ENCODE measurements around the gene LRRK2.
"Not testable (repeated sequence)": the region's sequence is repeated elsewhere in the genome, so short reads cannot be mapped to it uniquely, and the experiment has no call there.

LRRK2 gene

DNA sequence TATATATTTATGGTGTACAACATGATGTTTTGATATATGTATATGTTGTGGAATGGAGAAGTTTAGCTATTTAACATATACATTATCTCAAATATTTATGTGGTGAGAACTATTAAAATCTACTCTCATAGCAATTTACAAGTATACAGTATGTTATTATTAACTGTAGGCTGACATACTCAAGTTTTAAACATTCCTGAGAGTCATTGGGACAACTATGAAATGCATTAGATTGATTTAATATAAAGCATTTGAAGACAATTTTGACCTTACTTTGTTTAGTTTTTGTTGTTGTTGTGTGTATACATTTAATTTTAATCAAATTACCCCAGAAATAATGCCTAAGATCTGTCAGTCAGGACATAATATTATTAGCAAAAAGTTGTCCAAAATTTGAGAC, 99.5 kb downstream of the LRRK2 start:
- no peak for FAIRE-seq

DNA sequence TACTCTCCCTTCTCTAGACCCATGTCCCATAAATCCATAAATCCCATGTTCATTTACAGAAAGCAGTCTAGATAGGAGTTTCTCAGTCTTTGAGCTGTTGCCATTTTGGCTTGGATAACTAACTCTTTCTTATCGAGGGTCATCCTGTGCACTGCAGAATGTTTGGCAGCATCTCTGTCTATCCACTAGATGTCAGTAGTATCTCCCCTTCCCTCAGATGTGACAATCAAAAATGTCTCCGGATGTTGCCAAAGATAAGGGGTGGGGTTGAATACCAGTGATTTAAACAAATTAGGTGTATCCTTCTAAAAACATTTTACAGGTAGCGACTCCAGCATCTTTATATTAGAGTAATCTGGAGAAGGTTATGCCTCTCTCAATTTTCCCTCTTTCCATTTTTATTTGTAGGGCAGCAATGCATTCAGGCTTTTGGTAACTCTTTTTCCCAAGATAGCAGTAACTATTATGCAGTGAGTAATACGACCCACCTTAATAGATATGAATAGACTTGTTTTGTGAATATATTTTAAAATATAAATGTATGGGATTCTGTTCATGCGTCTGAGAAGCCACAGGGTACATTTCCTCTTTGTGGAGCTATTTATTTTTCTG, 100.7 kb downstream of the LRRK2 start:
- FAIRE-seq, result no peak

DNA sequence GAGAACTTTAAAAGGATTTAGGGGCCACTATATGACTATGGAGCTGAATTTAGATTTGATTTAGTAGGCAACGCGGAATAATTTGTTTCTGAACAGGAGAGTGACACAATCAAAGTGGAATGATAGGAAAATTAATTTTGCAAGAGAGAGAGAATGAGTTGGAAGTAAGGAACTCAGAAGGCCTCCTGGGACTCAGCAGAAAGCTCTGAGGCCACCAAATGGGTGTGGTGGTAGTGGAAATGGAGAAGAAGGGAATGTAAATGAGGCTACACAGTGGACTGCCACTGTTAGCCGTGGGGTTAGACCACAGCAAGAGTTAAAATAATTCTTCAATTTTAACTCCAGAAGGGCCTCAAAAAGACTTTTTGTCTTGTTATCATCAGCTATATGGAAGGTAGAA, 102.7 kb downstream of the LRRK2 start:
- no peak for FAIRE-seq

DNA sequence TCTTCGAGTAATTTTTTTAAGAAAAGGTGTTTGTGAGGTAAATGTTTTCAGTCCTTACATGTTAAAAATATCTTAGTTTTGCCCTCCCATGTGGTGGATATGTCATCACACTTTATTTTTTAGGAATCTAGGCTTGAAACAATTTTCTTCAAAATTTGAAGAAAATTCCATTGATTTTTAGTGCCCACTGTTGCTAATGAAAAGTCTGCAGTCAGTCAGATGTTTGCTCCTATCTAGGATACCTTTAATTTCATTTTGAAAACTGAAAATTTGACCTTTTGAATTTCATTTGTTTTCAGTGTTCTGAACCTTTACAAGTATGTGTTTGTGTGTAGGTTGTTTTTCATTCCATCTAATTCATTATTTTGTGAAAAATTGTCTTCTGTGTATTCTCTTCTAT, 105.4 kb downstream of the LRRK2 start:
- no peak for FAIRE-seq

DNA sequence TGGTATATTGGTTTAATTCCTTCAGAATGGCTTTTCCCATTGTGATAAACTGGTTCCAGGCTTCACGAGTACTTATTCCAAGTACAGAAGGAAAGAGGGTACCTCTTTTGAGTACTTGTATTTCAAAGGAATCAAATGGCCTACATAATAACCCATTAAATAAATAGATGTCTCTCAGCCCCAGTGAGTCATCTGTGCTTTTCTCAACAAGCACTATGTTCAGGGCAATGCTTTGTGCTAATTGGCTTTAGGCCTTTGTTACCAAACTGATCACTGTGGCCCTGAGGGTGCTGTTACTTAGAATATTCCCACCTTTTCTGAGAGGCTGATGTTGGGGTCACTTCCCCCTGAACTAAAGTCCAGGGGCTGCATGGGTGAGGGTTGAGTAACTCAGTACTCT, 107.1 kb downstream of the LRRK2 start:
- no peak for FAIRE-seq

DNA sequence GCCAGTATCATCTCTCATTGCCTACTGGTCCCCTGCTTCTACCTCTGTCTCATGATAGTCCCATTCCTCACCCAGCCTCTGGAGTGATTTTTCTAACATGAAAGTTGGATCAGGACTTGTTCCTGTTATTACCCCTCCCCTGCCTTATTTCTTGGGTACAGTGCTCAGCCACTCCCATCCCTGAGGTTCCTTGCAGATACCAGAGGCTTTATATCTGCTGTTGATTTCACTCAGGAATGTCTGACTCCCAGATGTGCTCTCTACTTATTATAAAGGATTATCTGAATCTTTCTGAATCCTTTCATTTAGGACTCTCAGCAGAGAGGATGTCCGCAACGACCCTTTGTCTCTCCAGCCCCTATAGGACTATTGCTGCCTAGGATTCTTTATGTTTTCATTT, 111.2 kb downstream of the LRRK2 start:
- no peak for FAIRE-seq

DNA sequence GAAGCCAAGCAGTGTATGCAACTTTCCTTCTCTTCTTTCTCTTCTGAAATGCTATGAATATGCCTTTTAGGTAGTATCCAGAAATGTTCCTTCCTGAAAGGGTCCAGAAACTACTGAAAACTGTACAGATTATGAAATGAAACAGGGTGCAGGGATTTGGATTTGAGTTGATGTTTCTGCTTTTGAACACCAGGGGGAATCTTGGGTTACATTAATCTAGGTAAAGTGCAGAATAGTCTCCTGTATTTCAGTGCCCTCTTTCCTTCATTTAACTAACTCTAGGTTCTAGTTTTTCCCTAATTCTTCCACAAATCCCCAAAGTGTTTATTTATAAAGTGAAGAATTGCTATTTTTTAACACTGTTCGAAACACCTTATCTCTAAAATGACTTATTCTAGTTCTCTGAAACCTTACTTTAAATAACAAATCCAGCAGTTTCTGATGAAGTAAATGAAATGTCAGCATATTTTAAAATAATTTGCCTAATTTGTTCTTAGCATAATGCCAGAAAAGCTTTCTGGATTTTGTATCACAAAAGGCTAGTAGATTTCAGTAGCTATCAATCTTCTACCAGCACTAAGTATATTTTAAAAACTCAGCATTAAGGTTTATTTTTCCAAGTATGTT, 111.9 kb downstream of the LRRK2 start:
- peak; percentile 5 for FAIRE-seq

DNA sequence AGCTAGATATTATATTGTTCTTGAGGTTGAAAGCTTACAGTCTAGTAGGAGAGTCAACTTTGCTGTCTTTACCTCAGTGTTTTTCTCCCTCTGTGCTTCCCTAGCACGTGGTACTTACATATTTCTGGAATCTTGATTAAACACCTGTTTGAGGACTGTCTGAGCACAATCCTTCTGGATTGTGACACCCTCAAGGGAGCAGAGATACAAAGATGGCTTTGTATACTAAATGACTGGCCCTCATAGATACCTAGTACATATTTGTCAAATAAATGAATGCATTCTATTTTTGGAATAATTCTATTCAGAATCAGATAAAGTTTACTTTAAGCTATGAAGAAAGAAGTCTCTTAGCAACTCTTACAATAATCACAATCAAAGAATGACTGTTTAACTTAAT, 113.3 kb downstream of the LRRK2 start:
- FAIRE-seq, result no peak

DNA sequence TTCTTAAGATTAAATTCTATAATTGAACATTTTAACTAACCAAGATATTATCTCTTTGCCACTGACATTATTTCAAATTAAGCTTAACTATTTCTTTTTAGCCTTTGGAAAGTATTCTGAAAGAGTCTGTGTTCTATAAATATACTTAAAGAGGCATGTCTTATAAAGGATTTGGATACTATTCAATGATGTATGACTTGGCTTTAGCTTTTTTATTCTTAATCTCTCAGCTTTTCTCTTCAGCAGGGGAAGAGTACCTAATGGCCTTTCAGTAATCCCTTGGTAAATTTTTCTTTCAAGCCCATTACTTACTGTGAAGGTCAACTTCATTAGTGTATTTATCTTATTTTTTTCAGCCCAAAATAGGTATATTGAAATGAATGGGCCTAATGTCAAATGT, 113.8 kb downstream of the LRRK2 start:
- FAIRE-seq, result no peak

DNA sequence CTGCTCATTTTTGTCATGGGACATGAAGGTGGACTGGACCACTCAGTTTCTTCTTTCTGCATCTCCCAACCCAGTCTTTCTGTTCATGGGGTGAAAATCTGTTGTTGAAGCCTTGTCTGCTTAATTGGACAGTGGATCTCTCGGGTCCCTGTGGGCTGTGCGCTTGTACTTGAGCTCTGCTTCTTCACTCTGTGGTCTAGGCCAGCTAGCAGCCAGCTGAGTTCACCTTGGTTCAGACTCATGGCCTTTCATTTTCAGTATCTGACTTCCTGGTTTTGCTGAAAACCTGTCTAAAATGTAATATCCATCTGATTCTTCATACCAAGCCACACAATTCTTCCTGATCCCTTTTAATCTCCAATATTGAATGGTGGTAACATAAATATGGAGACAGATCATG, 117.2 kb downstream of the LRRK2 start:
- FAIRE-seq, result no peak

DNA sequence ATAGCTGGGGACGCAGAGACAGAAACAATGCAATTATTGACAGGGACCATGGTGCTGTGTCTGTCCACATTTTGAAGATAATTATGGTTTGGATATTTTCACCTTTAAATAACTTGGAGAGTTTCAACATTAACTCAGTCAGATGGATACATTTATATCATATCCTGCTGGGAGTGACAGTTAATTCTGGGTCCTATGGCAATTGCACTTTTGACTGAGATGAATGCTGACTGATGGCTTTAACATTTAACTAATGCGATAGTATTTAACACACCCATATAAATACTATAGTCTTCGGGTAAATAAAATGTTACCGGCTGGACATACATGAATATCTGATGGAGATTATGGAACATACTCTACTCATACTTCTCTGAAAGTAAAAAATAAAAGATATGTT, 118.3 kb downstream of the LRRK2 start:
- no peak for FAIRE-seq

DNA sequence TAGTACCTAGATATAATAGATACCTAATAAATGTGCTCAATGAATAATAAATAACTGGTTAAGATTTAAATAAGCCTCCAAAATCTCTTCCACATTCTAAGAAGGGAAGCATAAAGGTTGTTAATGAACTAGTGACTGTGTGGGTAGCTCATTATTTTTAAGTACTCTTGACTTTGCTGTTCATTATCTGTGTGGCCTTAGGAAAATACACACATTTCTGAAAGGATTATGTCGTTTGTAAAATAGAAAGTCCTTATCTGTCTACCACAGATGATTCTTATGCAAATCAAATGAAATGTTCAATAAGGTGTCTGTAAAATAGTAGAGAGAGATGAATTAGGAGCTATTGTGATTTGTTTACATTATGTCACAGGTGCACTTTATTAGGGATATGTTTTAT, 119.5 kb downstream of the LRRK2 start:
- no peak for FAIRE-seq

DNA sequence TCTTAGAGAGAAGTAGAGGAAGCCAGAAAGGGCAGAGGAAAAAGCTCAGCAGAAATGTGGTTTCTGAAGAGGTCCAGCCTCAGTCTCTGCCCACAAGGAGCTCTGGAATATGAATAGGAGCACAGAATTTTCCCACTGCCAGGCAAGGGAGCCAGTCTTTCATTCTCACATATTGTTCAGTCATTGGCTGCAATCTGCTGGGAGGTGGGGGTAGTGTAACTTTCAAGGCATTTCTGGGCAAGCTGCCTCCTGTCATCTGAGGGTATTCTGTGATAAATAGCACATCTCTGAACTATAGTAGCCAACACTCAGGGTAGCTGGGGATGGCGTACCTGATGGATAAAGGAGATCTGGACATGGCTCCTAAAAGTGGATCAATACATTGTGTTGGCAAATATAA, 127.2 kb downstream of the LRRK2 start:
- FAIRE-seq, result no peak

DNA sequence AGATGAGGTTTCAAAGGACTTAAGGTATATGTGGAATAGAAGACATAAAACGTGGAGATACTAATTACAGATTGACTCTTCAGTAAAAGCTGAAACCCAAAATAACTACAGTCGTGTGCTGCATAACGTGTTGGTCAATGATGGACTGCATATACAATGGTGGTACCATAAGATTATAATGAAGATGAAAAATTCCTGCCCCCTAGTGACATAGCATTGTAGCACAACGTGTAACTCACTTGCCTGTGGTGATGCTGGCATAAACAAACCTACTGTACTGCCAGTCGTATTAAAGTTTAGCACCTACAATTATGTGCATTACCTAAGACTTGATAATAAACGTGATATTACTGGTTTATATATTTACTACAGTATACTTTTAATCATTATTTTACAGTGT, 150.3 kb downstream of the LRRK2 start:
- FAIRE-seq, result no peak

DNA sequence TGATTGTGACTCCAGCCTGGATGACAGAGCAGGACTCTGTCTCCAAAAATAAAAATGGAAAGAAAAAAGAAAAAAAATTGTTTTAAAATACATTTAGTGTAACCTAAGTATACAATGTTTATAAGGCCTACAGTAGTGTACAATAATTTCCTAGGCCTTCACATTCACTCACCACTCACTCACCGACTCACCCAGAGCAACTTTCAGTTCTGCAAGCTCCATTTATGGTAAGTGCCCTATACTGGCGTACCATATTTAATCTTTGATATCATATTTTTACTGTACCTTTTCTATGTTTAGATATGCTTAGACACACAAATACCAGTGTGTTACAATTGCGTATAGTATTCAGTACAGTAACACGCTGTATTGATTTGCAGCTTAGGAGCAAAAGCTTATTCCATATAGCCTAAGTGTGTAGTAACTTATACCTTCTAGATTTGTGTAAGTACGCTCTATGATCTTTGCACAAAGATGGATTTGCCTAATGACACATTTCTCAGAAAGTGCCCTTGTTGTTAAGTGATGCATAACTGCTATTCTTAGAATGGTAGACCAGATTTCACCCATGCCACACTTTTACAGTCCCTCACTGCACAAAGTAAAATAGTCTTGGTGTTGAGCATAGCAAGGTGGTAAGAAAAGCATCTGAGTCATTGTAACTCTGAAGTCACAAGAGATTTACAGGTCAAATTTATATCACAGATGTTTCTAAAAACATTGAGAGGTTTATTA, 151.9 kb downstream of the LRRK2 start:
- no peak for FAIRE-seq

DNA sequence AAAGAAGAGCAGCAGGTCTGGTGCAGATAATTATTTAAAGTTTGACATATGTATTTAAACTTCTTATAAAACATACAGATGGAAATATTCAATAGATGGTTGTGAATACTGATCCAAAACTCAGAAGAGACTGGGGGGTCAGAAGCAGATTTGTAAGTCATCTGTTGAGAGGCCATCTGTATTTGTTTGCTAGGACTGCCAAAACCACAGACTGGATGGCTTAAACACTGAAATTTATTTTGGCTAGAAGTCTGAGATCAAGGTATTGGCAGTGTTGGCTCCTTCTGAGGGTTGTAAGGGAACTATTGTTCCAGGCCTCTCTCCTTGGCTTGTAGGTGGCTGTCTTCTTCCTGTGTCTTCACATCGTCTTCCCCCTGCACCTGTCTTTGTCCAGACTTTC, 153.9 kb downstream of the LRRK2 start:
- FAIRE-seq, result no peak

DNA sequence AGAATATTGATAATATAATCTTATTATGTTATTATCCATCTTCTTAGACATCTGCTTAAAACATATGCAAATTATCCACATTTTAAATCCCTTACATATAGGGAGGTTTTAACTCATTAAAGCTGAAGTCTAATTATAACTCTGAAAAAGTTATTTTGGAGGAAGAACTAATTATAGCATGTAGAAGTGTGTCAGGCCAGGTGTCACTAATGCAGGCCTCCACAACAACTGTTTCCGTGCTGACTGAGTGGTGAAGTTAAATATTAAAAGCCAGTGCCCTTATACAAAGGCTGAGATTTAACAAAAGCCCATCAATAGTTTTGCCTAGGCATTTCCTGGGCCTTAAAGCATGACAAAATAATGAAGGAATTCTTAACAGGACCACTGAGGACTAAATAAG, 157.4 kb downstream of the LRRK2 start:
- FAIRE-seq, result no peak

DNA sequence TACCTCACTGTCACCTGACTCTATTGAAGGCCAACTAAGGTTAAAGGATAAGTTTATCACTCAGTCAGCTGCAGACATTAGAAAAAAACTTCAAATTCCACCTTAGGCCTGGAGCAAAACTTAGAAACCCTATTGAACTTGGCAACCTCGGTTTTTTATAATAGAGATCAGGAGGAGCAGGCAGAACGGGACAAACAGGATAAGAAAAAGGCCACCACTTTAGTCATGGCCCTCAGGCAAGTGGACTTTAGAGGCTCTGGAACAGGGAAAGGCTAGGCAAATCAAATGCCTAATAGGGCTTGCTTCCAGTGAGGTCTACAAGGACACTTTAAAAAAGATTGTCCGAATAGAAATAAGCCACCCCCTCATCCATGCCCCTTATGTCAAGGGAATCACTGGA, 162.5 kb downstream of the LRRK2 start:
- FAIRE-seq, result not testable (repeated sequence)

DNA sequence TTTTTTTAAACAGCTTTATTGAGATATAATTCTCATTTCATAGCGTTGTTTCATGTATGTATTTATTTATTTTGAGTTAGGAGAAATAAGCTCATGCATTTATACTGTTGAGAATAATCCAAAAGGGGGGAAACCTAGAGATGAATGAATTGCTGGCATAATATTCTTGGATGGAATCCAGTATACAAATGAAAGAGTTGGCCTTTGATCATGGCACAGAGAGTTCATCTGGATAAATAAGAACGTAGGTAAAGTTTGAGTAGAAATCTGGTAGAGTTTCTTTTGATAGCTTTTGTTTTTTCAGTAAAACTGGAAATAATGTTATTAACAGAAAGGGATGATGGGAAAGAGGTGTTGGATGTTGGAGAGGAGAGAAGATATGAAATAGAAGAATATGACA, 166.2 kb downstream of the LRRK2 start:
- FAIRE-seq, result no peak

DNA sequence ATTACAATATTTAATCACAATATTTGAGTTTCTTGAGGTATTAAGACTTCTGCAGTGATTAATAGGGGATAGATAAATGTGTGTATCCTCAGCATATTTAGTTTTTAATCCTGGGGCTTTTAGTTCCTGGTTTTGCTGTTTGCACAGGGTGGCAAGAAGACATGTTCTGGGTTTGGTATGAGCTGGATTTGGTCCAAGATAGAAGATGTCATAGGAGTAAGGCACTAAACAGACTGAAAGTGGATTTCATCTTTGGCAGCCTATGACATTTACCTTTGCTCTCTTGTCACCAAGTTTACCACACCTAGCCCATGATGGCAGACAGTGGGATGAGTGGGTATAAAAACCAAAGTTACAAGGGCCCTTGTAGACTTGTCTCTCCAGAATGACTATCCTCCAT, 168.2 kb downstream of the LRRK2 start:
- FAIRE-seq, result no peak

DNA sequence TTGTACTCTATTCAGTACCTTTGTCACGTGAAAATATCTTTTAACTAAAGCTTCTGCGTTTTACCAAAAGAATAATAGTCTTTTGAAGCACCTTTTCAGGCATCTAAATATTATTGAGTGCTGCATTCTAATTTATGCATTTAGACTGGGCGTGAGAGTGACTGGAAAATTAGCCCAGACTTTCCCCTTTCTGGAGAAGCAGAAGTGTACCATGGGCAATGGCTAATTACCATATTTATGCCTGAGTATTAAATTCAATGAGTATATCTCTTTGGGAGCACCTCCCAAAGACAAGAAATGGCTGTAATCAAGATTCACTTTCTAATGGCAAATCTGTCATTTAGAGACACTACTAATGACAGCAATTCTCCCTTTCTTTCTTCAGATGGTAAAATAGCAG, 174.9 kb downstream of the LRRK2 start:
- no peak for FAIRE-seq

DNA sequence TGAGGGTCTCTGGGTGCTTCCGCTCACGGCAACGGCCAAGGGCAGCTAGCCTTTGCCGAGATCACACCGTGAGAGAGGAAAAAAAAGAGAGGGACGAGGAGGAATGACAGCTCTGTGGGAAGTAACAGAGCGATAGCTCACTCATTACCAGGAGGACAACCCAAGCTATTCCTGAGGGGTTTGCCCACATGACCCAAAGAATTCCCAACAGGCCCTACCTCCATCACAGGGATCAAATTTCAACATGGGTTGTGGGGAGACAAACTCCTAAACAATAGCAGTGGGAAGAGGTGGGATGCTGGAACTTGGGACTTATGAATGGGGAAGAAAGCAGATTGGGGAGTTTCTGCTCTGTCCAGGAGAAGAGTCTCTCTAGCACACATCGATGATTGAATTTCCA, 180.6 kb downstream of the LRRK2 start:
- no peak for FAIRE-seq

Data from TTC549 (cell line).